Thoracic aorta (tissue), 2 donors: ENCODE results near the gene NUTF2. TPM values are rescaled to one million over a fixed set of nuclear protein-coding genes. Genes with fewer than 3 reads are reported as not detected.

Source experiments
- ATAC-seq: fragments of 150-250 bp; one replicate; pipeline ENCODE4 v1.8.0; 2017; ENCODE audit warnings: low read depth; ENCODE audit not compliant: insufficient number of reproducible peaks, low FRiP score
- DNase-seq: peaks from one replicate; pipeline ENCODE4 v3.0.0-alpha.2; 2020; ENCODE audit warnings: low spot score
- H3K27ac ChIP-seq, 2 donors: fragments of 200-600 bp; sonication (generic); 1 replicate in 1 of 2; 2 replicates in 1 of 2; pipeline ENCODE4 v1.5.1; 2016; ENCODE audit warnings: mild to moderate bottlenecking in 2 of 2, moderate library complexity in 2 of 2
- H3K27me3 ChIP-seq: fragments of 200-600 bp; sonication (generic); replicated peaks from 2 replicates; pipeline ENCODE4 v1.6.0; 2016; ENCODE audit warnings: mild to moderate bottlenecking; ENCODE audit not compliant: insufficient read depth
- H3K36me3 ChIP-seq: fragments of 200-600 bp; sonication (generic); one replicate; pipeline ENCODE4 v1.5.1; 2016
- H3K4me1 ChIP-seq, 2 donors: fragments of 200-600 bp; sonication (generic); 1 replicate in 1 of 2; 2 replicates in 1 of 2; pipeline versions ENCODE4 v1.5.1 to v1.6.0; 2016; ENCODE audit warnings: low read depth in 2 of 2, mild to moderate bottlenecking in 1 of 2; ENCODE audit not compliant: control insufficient read depth in 1 of 2
- H3K4me3 ChIP-seq: fragments of 200-600 bp; sonication (generic); 2 replicates; pipeline ENCODE4 v1.5.1; 2016; ENCODE audit warnings: mild to moderate bottlenecking
- H3K9me3 ChIP-seq: fragments of 200-600 bp; sonication (generic); 2 replicates; pipeline ENCODE4 v1.5.1; 2016
- total RNA-seq, 2 donors: library from RNA; depleted of rRNA; stranded (reverse); fragments of >200 nt; gene quantifications; one replicate each; pipeline versions ENCODE4 v1.1.0 to v1.2.3, GENCODE V29; 2016
- TF ChIP-seq, protein P1 (sequence below): fragments of 200-600 bp; sonication (generic); IDR thresholded peaks from one replicate; pipeline ENCODE4 v1.5.1; 2019; ENCODE audit warnings: antibody characterized with exemption

NUTF2 gene
- total RNA-seq, 2 donors from 2014 or later = 79.0 to 172 TPM

GRCh38 chr16:67853670-67854069 lies 6.9 kb downstream of the NUTF2 start:
- Histone ChIP-seq H3K27ac (no peak overlapping the region), H3K4me1 (peaks cover 17 to 38% of the 10 kb centered on the region in 2 donors), H3K9me3 (no peaks in the 10 kb centered on the region), H3K36me3 (peaks cover 2% of the 10 kb centered on the region), H3K4me3 (no peak overlapping the region), H3K27me3 (no peaks in the 10 kb centered on the region)
- no peak for ATAC-seq
- DNase-seq = no peak
- TF ChIP-seq, protein P1, sequence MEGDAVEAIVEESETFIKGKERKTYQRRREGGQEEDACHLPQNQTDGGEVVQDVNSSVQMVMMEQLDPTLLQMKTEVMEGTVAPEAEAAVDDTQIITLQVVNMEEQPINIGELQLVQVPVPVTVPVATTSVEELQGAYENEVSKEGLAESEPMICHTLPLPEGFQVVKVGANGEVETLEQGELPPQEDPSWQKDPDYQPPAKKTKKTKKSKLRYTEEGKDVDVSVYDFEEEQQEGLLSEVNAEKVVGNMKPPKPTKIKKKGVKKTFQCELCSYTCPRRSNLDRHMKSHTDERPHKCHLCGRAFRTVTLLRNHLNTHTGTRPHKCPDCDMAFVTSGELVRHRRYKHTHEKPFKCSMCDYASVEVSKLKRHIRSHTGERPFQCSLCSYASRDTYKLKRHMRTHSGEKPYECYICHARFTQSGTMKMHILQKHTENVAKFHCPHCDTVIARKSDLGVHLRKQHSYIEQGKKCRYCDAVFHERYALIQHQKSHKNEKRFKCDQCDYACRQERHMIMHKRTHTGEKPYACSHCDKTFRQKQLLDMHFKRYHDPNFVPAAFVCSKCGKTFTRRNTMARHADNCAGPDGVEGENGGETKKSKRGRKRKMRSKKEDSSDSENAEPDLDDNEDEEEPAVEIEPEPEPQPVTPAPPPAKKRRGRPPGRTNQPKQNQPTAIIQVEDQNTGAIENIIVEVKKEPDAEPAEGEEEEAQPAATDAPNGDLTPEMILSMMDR = no peak

- ATAC-seq = no peak
Measured at GRCh38 chr16:67855789-67856188, 9.1 kb downstream of the NUTF2 start.

DNA sequence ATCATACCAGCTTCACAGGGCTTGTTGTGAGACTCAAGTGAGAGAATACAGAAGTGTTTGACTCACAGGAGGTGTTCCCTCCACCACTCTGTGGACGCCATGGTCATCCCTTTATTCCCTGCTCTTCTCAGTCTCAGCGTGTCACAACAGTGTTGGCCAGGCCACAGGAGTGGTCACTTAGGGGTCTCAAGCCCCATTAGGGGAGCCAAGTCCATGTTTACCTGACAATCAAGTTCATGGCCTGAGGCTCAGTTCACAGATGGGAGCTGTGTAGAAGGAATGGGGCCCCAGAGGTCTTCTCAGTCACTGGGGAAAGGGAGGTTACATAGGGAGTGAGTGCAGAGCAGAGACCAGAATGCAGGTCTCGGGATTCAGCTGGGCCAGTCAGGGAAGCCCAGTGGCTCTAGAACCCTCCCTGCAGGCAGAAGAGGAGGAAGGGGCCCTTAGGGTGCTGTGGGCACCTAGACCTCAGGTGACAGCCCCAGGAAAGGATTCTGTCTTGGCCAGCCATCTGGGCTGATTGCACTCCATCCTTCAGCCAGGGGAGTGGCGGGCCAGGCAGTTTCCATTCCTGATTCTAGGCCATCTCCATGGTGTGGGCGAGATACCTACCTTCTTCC lies 10.3 kb downstream of the NUTF2 start:
- no peaks in the 10 kb centered on the region for H3K27me3 ChIP-seq
- TF ChIP-seq, protein P1 = no peak
- H3K27ac ChIP-seq = peak overlapping the region; percentile 29 to 74
- no peak for DNase-seq
- peaks cover 23 to 50% of the 10 kb centered on the region in 2 donors for H3K4me1 ChIP-seq
- H3K36me3 ChIP-seq = no peaks in the 10 kb centered on the region
- no peaks in the 10 kb centered on the region for H3K9me3 ChIP-seq
- no peak overlapping the region for H3K4me3 ChIP-seq
- ATAC-seq = no peak

More at GRCh38 chr16:67855789-67856188, 9.1 kb downstream of the NUTF2 start:
- Histone ChIP-seq H3K4me3 (no peak overlapping the region), H3K27me3 (no peaks in the 10 kb centered on the region), H3K27ac (peak overlapping the region in 1 of 2 donors; percentile 10), H3K9me3 (no peaks in the 10 kb centered on the region), H3K4me1 (peaks cover 15 to 38% of the 10 kb centered on the region in 2 donors), H3K36me3 (peaks cover 2% of the 10 kb centered on the region)
- DNase-seq = no peak
- TF ChIP-seq, protein P1 = no peak

- ATAC-seq (peak; percentile 83), DNase-seq (peak; percentile 77)
- TF ChIP-seq, protein P1 = no peak
- H3K9me3 ChIP-seq = no peaks in the 10 kb centered on the region
- peak overlapping the region; percentile 72 to 74 for H3K27ac ChIP-seq
- H3K27me3 ChIP-seq = no peaks in the 10 kb centered on the region
- no peak overlapping the region for H3K4me3 ChIP-seq
- H3K36me3 ChIP-seq = no peaks in the 10 kb centered on the region
- peaks cover 30 to 56% of the 10 kb centered on the region in 2 donors for H3K4me1 ChIP-seq
Measured at GRCh38 chr16:67857547-67858233, 11.0 kb downstream of the NUTF2 start.

DNA sequence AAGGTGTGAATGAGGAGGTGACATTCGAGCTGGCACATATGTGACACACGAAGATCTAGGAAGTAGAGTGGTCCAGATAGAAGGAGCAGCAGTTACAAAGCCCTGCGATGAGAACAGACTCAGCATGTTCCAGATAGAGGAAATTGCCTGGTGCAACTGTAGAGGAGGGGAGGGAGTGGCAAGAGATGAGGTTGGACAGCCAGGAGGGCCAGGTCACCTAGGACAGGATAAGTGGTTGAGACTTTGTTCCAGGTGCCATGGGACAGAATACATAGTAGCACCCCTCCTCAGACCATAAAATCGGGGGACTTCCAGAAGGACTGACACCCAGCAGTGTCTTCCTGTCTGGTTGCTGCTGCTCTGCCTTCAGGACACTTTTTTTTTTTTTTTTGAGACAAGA lies 11.8 kb downstream of the NUTF2 start:
- TF ChIP-seq, protein P1 = no peak
- H3K9me3 ChIP-seq = no peaks in the 10 kb centered on the region
- H3K4me3 ChIP-seq = no peak overlapping the region
- no peaks in the 10 kb centered on the region for H3K36me3 ChIP-seq
- H3K4me1 ChIP-seq = peaks cover 34 to 62% of the 10 kb centered on the region in 2 donors
- peak overlapping the region; percentile 72 to 74 for H3K27ac ChIP-seq
- DNase-seq = no peak
- H3K27me3 ChIP-seq = no peaks in the 10 kb centered on the region
- ATAC-seq = no peak
